GM23338 (cell line): ENCODE data around the gene CFAP57. TPM values are rescaled to one million over a fixed set of nuclear protein-coding genes. Genes with fewer than 3 reads are reported as not detected.

ENCODE experiments used
- ATAC-seq: fragments of 200-7000 bp; cut with Tn5 transposase; 3 replicates; pipeline ENCODE4 v1.9.1; 2020
- DNase-seq: peaks from one replicate; pipeline ENCODE4 v3.0.0-alpha.2; 2015; ENCODE audit warnings: low spot score
- H2AFZ ChIP-seq: fragments of 200-600 bp; sonication (generic); 2 replicates; pipeline ENCODE4 v1.8.0; 2016; ENCODE audit warnings: antibody characterized with exemption, mild to moderate bottlenecking, moderate library complexity
- H3F3A ChIP-seq: fragments of 200-600 bp; sonication (generic); replicated peaks from 2 replicates; pipeline ENCODE4 v1.8.0; 2017; ENCODE audit warnings: antibody characterized with exemption, mixed run types, low read depth
- H3K27ac ChIP-seq: fragments of 200-600 bp; sonication (generic); 2 replicates; pipeline ENCODE4 v1.6.1; 2016; ENCODE audit warnings: low read depth
- H3K27me3 ChIP-seq: fragments of 200-600 bp; sonication (generic); 2 replicates; pipeline ENCODE4 v1.8.0; 2016; ENCODE audit warnings: mild to moderate bottlenecking, mixed run types, moderate library complexity; ENCODE audit not compliant: insufficient read depth
- H3K36me3 ChIP-seq: fragments of 200-600 bp; sonication (generic); 2 replicates; pipeline ENCODE4 v1.8.0; 2016; ENCODE audit warnings: mild to moderate bottlenecking; ENCODE audit not compliant: insufficient read depth
- H3K4me1 ChIP-seq: fragments of 200-600 bp; sonication (generic); 2 replicates; pipeline ENCODE4 v1.8.0; 2016; ENCODE audit warnings: mild to moderate bottlenecking, moderate library complexity; ENCODE audit not compliant: insufficient read depth
- H3K4me2 ChIP-seq: fragments of 200-600 bp; sonication (generic); 2 replicates; pipeline ENCODE4 v1.7.1; 2017; ENCODE audit warnings: mixed run types
- H3K4me3 ChIP-seq: fragments of 200-600 bp; sonication (generic); 2 replicates; pipeline ENCODE4 v1.6.1; 2016; ENCODE audit warnings: mixed run types
- H3K79me2 ChIP-seq: fragments of 200-600 bp; sonication (generic); replicated peaks from 2 replicates; pipeline ENCODE4 v1.8.0; 2017; ENCODE audit warnings: mild to moderate bottlenecking; ENCODE audit not compliant: insufficient read depth
- H3K9me2 ChIP-seq: fragments of 200-600 bp; sonication (generic); 2 replicates; pipeline ENCODE4 v1.8.0; 2017; ENCODE audit not compliant: insufficient read depth
- H4K20me1 ChIP-seq: fragments of 200-600 bp; sonication (generic); replicated peaks from 2 replicates; pipeline ENCODE4 v1.8.0; 2017; ENCODE audit warnings: mild to moderate bottlenecking; ENCODE audit not compliant: insufficient read depth
- H3K27ac Mint-ChIP-seq: 2 replicates; pipeline ENCODE4 v1.8.0; 2020; ENCODE audit warnings: inconsistent platforms, mild to moderate bottlenecking, moderate library complexity, mixed read lengths
- H3K27me3 Mint-ChIP-seq: 3 replicates; pipeline ENCODE4 v1.8.0; 2022; ENCODE audit warnings: low read depth, mild to moderate bottlenecking, moderate library complexity, mixed read lengths, inconsistent platforms; ENCODE audit not compliant: insufficient read depth, poor library complexity
- H3K36me3 Mint-ChIP-seq: 3 replicates; pipeline ENCODE4 v1.8.0; 2021; ENCODE audit warnings: low read depth, mild to moderate bottlenecking, inconsistent platforms, moderate library complexity, mixed read lengths
- H3K4me1 Mint-ChIP-seq: 3 replicates; pipeline ENCODE4 v1.8.0; 2020; ENCODE audit warnings: mild to moderate bottlenecking, inconsistent platforms, mixed read lengths
- H3K4me3 Mint-ChIP-seq: 3 replicates; pipeline ENCODE4 v1.8.0; 2021; ENCODE audit warnings: moderate library complexity, mild to moderate bottlenecking, inconsistent platforms, mixed read lengths
- H3K9me3 Mint-ChIP-seq: 3 replicates; pipeline ENCODE4 v1.8.0; 2020; ENCODE audit warnings: moderate library complexity, mild to moderate bottlenecking, inconsistent platforms, mixed read lengths
- CREB1 ChIP-seq: fragments of 250-450 bp; sonication (Bioruptor Pico); IDR thresholded peaks from 2 replicates; pipeline ENCODE4 v1.5.0; 2020; ENCODE audit warnings: low read depth, mild to moderate bottlenecking, moderate library complexity
- CTCF ChIP-seq, 2 experiments: fragments of 200-600 bp in 1 of 2; sonication (generic) in 1 of 2; conservative IDR thresholded peaks; 2 replicates each; pipeline versions ENCODE4 v1.5.1 to v1.6.1; 2016 to 2017; ENCODE audit warnings: antibody characterized with exemption in 2 of 2, low read depth in 2 of 2, mild to moderate bottlenecking in 2 of 2, moderate library complexity in 1 of 2
- ETS1 ChIP-seq: IDR thresholded peaks from 2 replicates; pipeline ENCODE4 v1.6.1; 2016; ENCODE audit warnings: antibody characterized with exemption
- EZH2 ChIP-seq: fragments of 200-600 bp; sonication (generic); IDR thresholded peaks from one replicate; pipeline ENCODE4 v1.8.0; 2017; ENCODE audit warnings: antibody characterized with exemption, mild to moderate bottlenecking, low read depth; ENCODE audit not compliant: unreplicated experiment
- JUNB ChIP-seq: IDR thresholded peaks from one replicate; pipeline ENCODE4 v1.6.1; 2016; ENCODE audit warnings: antibody characterized with exemption; ENCODE audit not compliant: unreplicated experiment
- NANOG ChIP-seq: IDR thresholded peaks from 2 replicates; pipeline ENCODE4 v1.6.1; 2016; ENCODE audit warnings: antibody characterized with exemption, borderline replicate concordance
- POLR2AphosphoS5 ChIP-seq: IDR thresholded peaks from 2 replicates; pipeline ENCODE4 v1.6.1; 2016; ENCODE audit warnings: antibody characterized with exemption, low read depth
- REST ChIP-seq: IDR thresholded peaks from one replicate; pipeline ENCODE4 v1.6.1; 2018; ENCODE audit warnings: antibody characterized with exemption; ENCODE audit not compliant: unreplicated experiment
- STAT1 ChIP-seq: IDR thresholded peaks from one replicate; pipeline ENCODE4 v1.6.1; 2016; ENCODE audit warnings: antibody characterized with exemption; ENCODE audit not compliant: unreplicated experiment
- ZNF114 ChIP-seq: fragments of 250-450 bp; sonication (Bioruptor Pico); IDR thresholded peaks from 2 replicates; pipeline ENCODE4 v1.5.0; 2020; ENCODE audit warnings: mild to moderate bottlenecking, moderate library complexity
- ZNF331 ChIP-seq: fragments of 250-450 bp; sonication (Bioruptor Pico); IDR thresholded peaks from 2 replicates; pipeline ENCODE4 v1.5.0; 2020; ENCODE audit warnings: low read depth, mild to moderate bottlenecking, moderate library complexity
- polyA plus RNA-seq: library from polyadenylated mRNA; unstranded; fragments of >200 nt; fragmentation: Nextera tagmentation; extraction: Ambion mirVana; gene quantifications from 2 replicates; pipeline ENCODE4 v1.2.1, GENCODE V29; 2016
- total RNA-seq: library from RNA; depleted of rRNA; stranded (reverse); fragments of >200 nt; shearing (Covaris generic); gene quantifications from 2 replicates; pipeline ENCODE4 v1.2.3, GENCODE V29; 2014

CFAP57 gene
- total and polyA plus RNA-seq, 2 experiments from 2014 or later = 0.37 to 0.38 TPM

- H4K20me1 ChIP-seq = no peaks in the 10 kb centered on the region
- no peak overlapping the region for H3K27ac Mint-ChIP-seq
- ATAC-seq = no peak
Observed at GRCh38 chr1:43235451-43236121, 63.5 kb downstream of the CFAP57 start.

GRCh38 chr1:43237121-43237520 lies 65.0 kb downstream of the CFAP57 start:
- no peak overlapping the region for H3K4me2 ChIP-seq
- Mint-ChIP-seq H3K27ac (no peak overlapping the region), H3K27me3 (peaks cover 2% of the 10 kb centered on the region), H3K9me3 (peaks cover 10% of the 10 kb centered on the region), H3K4me3 (no peak overlapping the region), H3K4me1 (no peaks in the 10 kb centered on the region; the same call in 2 of the 3 replicates), H3K36me3 (peaks cover 2% of the 10 kb centered on the region; the same call in 1 of the 3 replicates)
- no peaks in the 10 kb centered on the region for H3F3A ChIP-seq
- H3K79me2 ChIP-seq = no peaks in the 10 kb centered on the region
- no peaks in the 10 kb centered on the region for H3K4me1 ChIP-seq
- H3K36me3 ChIP-seq = no peaks in the 10 kb centered on the region
- no peak for ATAC-seq
- H3K4me3 ChIP-seq = no peak overlapping the region
- H4K20me1 ChIP-seq = no peaks in the 10 kb centered on the region
- DNase-seq = no peak
- no peaks in the 10 kb centered on the region for H3K27me3 ChIP-seq
- H3K9me2 ChIP-seq = no peaks in the 10 kb centered on the region
- no peak overlapping the region for H3K27ac ChIP-seq
- no peak overlapping the region for H2AFZ ChIP-seq
- TF ChIP-seq ZNF114 (CRISPR knock-in tag) (no peak), NANOG (no peak), ZNF331 (CRISPR knock-in tag) (no peak), EZH2 (no peak), POLR2AphosphoS5 (no peak), STAT1 (no peak), CREB1 (no peak), CTCF (conservative IDR thresholded peaks at IDR 0.05; ENCODE audit: low read depth in 2 of 2) (no peak)

More at GRCh38 chr1:43235451-43236121, 63.5 kb downstream of the CFAP57 start:
- Mint-ChIP-seq H3K4me3 (no peak overlapping the region), H3K9me3 (peaks cover 4% of the 10 kb centered on the region), H3K27me3 (no peaks in the 10 kb centered on the region), H3K36me3 (peaks cover 2% of the 10 kb centered on the region; the same call in 1 of the 3 replicates), H3K4me1 (peaks cover 5% of the 10 kb centered on the region)
- Histone ChIP-seq H3K79me2 (no peaks in the 10 kb centered on the region), H3K27me3 (no peaks in the 10 kb centered on the region), H2AFZ (no peak overlapping the region), H3K4me3 (no peak overlapping the region), H3K36me3 (no peaks in the 10 kb centered on the region), H3K9me2 (no peaks in the 10 kb centered on the region), H3K4me1 (peaks cover 4% of the 10 kb centered on the region; the same call in 1 of the 2 replicates), H3K4me2 (no peak overlapping the region), H3F3A (no peaks in the 10 kb centered on the region), H3K27ac (no peak overlapping the region)
- no peak for DNase-seq
- TF ChIP-seq CREB1 (no peak), ZNF331 (CRISPR knock-in tag) (no peak), JUNB (no peak), REST (no peak), ETS1 (no peak), POLR2AphosphoS5 (no peak)
